Non-pigmented ciliary epithelial cell (primary cell): Measurements from ENCODE around the gene SAMHD1.
"Not testable (repeated sequence)": the region's sequence is repeated elsewhere in the genome, so short reads cannot be mapped to it uniquely, and the experiment has no call there.

Experiments
- DNase-seq: peaks from one replicate; pipeline ENCODE4 v3.0.0-alpha.2; 2010; ENCODE audit warnings: low read depth

Gene SAMHD1

DNA sequence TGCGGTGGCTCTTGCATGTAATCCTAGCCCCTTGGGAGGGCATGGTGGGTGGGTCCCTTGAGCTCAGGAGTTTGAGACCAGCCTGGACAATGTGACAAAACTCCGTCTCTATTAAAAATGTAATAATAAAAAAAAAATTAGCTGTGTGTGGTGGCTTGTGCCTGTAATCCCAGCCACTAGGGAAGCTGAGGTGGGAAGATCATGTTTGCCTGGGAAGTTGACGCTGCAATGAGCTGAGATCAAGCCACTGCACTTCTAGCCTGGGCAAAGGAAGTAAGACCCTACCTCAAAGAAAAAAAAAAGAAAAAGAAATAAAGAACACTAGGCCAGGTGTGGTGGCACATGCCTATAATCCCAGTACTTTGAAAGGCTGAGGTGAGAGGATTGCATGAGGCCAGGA lies 4.5 kb upstream of the SAMHD1 start:
- no peak for DNase-seq

DNA sequence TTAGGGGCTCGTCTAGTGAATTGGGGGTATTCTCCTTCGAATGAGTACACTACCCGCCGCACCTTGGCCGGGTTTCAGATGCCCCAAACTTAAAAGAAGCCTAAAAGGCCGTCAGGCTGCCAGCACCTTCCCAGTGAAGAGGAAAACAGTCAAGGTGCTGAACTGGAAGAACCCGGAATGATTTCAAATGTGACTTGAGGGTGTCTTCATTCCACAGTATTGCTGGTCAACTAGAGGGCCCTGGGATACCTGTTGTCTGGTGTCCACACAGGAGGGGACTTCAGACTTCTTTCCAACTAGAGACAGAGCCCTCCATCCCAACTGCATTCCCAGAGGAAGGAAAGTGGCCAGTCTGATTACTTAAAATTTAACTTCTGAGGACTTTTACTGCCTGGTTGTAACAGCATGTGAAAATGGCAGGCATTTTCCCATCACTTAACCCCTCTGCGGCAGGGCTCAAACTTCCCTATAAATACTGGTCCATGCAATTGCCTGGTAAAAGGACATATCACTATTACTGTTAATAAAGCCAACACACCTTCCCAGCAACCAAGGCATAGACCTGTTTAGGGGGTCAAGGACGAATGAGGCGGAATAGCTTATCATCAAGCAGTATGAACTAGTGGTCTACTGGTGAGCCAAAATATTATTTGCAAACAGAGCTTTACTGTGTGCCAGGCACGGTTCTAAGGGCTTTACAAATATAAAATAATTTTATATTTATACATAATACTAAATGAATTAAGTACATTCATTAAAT lies 651 bp upstream of the SAMHD1 start:
- no peak for DNase-seq

DNA sequence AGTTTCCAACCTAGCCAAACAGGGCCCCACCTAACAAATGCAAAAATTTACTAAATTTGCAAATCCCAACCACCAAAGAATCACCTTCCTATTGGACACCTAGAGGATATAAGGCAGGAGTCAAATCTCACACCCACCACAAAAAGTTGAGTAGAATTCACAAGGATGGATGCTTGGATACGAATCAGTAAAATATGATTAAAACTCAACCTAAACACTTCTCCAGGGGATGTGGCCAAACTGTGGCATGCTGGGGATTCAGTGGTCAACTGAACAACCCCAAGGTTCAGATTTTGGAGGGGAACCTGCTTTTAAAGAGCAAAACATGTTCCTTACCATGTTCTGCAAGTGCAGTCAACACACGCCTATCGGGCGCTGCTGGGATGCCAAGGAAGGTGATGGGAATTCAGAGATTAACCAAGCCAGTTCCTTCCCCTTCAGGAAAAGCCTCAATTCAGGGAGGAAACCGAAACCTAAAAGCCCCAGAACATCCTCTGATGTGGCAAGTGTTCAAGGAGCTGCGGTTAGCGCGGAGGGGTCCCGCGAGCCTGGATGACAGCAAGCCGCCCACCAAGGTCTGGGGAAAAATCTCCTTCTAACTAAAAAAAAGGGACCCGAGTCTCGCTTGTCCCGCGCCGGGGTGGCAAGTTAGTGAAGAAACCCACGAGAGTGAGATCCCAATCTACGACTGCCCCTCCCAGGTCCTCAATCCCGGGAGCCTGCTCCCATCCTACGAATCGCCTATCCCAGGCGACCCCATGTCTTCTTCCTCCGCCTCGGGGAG lies 902 bp downstream of the SAMHD1 start:
- DNase-seq: no peak

DNA sequence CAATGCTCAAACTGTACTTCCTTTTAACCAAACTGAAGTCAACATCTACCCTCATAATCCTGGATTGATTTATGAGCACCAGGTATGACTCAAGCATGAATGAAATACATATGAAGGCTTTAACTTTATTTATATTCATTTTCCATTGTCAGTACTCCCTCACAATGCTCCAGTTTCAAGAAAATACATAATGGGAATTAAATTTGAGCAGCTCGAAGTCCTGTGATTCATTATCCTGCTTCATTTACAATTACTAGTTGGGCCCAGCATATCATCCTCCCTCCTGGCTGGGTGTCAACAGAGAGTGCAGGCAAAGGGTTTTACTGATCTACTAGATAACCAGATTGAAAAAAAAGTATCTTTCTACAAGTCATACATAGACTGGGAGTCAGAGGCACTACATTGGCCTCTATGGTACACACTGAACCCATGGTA lies 10.1 kb downstream of the SAMHD1 start:
- no peak for DNase-seq

DNA sequence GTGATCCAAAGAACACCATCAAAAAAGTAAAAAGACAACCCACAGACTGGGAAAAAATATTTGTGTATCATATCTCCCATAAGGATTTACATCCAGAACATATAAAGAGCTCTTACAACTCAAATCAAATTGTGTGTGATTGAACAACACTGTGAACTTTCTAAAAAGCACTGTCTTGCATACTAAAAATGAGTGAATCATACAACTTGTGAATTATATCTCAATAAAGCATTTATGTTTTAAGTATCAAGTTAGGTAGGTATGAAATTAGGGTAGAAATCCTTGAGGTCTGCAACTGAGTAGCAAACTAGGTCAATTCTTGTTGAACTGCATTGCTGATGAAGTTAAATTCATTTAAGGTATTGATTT lies 14.1 kb downstream of the SAMHD1 start:
- DNase-seq: no peak

DNA sequence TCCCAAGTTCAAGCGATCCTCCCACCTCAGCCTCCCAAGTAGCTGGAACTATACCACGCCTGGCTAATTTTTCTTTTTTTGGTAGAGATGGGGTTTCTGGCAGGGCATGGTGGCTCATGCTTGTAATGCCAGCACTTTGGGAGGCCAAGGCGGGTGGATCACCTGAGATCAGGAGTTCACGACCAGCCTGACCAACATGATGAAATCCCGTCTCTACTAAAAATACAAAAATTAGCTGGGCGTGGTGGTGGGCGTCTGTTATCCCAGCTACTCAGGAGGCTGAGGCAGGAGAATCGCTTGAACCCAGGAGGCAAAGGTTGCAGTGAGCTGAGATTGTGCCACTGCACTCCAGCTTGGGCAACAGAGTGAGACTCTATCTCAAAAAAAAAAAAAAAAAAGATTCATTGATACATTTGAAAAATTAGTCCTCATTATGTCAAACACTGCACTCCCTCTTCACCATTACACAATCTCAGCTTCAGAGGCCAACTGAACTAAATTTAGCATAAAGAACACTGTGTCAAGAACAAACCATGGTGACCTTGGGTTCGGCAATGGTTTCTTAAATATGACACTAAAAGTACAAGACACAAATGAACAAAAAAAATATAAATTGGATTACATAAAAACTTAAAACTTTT lies 14.6 kb downstream of the SAMHD1 start:
- not testable (repeated sequence) for DNase-seq

DNA sequence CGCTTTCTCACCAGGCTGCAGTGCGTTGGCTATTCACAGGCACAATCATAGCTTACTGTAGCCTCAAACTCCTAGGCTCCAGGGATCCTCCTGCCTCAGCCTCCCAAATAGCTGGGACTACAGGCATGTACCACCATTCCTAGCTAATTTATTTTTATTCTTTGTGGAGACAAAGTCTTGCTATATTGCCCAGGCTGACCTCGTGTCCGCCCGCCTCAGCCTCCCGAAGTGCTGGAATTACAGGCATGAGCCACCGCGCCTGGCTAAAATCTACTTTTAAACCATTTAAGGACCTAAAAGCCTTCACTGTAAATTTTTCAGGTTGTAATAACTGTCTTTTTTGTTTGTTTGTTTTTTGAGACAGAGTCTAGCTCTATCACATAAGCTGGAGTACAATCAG lies 15.2 kb downstream of the SAMHD1 start:
- no peak for DNase-seq

DNA sequence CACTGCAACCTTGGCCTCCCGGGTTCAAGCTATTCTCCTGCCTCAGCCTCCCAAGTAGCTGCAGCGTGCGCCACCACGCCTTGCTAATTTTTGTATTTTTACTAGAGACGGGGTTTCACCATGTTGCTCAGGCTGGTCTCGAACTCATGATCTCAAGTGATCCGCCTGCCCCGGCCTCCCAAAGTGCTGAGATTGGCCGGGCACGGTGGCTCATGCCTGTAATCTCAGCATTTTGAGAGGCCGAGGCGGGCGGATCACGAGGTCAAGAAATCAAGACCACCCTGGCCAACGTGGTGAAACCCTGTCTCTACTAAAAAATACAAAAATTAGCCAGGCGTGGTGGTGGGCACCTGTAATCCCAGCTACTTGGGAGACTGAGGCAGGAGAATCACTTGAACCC lies 17.9 kb downstream of the SAMHD1 start:
- DNase-seq: not testable (repeated sequence)

DNA sequence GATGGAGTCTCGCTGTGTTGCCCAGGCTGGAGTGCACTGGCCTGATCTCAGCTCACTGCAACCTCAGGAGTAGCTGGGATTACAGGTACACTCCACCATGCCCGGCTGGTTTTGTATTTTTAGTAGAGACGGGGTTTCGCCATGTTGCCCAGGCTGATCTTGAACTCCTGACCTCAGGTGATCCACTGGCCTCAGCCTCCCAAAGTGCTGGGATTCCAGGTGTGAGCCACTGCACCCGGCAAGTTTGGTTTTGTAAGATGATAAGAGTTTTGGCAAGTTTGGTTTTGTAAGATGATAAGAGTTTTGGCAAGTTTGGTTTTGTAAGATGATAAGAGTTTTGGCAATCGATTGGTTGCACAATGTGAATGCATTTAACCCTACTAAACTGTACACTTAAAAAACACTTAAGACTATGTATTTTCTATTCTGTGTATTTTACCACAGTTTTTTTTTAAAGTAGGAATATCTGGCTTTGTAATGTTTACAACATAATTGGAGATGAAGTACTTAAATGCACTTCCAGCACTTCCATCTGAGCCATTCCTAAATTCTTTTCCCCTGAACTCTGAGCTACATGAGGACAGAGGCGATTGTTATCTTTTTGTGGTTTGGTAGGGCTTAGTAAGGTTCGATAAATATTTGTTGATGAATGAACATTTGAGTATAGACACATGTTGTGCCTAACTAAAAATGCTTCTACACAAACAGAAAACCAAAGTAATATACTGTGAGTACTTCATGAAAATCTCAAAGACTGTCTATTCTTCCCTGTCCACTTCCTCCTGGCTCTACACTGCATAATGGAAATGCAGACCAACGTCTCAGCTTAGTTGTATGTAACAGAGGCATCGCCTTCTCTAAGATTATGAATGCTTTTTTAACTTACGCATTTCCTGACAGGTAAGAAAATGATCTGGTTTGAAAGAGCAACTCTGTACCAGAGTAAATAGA lies 18.8 kb downstream of the SAMHD1 start:
- no peak for DNase-seq

DNA sequence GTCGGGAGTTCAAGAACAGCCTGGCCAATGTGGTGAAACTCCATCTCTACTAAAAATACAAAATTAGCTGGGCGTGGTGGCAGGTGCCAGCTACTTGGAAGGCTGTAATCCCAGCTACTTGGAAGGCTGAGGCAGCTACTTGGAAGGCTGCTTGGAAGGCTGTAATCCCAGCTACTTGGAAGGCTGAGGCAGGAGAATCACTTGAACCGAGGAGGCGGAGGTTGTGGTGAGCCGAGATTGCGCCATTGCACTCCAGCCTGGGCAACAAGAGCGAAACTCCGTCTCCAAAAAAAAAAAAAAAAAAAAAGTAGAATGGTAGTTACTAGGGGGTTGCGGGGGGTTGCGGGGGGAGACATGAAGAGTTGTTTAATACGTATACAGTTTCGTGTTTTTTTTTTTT lies 19.4 kb downstream of the SAMHD1 start:
- not testable (repeated sequence) for DNase-seq

DNA sequence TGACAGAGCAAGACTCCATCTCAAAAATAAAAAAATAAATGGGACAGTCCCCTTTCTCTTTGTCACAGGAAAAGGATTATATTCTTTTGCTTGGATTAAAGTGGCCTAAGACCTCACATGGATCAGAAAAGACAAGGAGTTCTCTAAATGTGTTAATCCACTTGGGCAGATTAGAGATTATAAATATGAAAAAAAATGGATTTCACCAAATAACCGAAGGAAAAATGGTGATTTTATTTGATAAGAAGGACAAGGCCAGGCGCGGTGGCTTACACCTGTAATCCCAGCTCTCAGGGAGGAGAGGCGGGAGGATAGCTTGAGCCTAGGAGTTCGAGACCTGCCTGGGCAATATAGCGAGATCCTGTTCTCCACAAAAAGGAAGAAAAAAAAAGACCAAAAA lies 21.8 kb downstream of the SAMHD1 start:
- no peak for DNase-seq

DNA sequence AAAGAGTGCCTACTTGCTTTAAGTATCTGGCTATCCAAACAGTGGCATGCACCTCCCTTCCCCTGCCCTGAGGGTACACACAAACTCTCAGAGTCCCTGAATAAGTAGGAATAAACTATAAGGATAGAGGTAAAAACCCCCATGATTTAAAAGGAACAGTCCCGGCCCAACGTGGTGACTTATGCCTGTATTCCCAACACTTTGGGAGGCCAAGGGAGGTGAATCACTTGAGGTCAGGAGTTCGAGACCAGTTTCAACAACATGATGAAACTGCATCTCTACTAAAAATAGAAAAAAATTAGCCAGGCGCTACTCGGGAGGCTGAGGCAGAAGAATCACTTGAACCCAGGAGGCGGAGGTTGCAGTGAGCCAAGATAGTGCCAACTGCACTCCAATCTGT lies 22.2 kb downstream of the SAMHD1 start:
- no peak for DNase-seq

DNA sequence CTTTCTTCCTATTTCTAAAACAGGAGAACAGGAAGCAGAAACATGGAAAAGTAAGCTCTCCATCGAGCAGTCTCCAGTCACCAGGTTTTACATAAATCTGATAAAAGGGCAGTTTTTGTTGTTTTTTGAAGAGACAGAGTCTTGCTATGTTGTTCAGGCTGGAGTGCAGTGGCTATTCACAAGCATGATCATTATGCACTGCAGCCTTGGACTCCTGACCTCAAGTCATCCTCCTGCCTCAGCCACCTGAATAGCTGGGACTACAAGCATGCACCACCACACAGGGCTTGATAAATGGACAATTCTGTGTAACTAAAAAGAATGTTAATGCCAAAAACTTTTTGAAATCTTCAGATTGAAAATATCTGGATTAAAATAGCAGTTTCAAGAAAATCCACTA lies 23.8 kb downstream of the SAMHD1 start:
- DNase-seq: no peak

DNA sequence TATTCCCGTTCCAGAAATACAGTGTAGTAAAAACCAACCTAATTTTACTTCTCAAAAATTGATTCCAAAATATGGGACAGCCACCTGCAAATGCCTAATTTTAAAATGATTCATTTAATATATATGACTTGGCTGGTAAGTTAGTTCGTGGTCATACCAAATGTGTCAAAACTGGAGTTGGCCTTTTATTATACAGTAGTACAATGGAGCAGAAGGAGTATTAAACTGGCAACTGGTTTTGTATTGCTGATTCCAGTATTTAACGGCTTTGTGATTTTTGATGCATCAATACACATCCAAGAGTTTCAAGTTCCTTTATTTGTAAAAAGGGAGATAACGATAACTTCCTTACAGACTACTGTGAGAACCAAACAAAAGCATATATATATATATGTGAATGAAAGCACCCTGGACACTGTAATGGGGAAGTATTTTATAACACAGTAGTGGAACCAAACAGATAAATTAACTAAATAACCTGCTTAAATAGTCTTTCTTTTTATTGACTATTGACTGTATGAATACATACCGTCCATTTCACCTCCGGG lies 24.8 kb downstream of the SAMHD1 start:
- no peak for DNase-seq

DNA sequence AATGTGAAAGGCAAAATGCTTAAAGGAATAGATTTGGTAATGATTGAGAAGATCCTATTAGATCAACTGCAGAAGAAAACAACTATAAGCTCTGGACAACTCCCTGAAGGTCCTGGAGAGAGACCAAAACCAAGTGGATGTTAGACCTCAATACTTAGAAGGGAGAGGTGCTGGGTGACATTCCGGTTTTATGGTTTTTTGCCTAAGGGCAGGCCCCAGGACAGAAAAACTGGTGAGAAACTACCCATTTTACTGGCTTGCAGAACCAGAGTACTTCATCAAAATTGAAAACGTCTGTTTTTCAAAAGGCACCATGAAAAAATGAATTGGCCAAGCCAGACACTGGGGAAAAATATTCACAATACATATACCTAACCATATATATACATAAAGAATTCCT lies 26.3 kb downstream of the SAMHD1 start:
- no peak for DNase-seq

DNA sequence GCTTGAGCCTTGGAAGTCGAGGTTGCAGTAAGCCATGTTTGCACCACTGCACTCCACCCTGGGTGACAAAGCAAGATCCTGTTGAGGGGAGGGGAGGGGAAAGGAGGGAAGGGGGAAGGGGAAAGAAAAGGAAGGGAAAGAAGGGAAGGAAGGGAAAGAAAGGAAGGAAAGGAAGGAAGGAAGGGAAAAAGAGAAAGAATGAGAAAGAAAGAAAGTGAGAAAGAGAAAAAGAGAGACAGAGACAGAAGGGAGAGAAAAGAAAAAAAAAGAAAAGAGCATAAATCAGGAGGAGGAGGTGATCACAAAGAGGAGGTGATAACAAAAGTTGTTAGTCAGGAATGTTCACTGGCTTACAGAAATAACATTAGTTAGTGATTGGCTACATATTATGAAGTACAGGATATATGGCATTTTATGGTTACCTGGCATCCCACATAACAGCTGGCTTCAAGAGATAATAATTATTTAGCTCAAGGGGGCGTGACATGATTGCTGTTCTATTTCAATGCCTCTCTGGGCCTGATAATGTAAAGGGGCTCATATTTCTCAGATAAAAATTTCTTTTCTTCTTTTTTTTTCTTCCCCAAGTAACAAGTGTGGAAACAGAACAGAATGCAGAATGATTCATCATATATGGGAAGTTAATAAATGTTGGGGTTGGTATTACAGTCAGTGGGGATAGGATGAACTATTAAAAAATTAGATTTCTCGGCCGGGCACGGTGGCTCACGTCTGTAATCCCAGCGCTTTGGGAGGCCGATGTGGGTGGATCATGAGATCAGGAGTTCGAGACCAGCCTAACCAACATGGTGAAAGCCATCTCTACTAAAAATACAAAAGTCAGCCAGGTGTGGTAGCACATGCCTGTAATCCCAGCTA lies 27.1 kb downstream of the SAMHD1 start:
- no peak for DNase-seq

DNA sequence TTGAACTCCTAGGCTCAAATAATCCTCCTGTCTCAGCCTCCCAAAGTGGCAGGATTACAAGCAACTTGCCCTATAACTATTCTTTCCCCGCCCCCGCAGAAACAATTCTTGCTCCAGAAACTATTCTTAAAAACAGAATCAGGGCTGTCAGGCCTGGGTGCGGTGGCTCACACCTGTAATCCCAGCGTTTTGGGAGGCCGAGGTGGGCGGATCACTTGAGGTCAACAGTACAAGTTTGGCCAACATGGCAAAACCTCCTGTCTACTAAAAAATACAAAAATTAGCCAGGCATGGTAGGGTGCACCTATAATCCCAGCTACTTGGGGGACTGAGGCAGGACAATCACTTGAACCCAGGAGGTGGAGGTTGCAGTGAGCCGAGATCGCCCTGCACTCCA lies 31.2 kb downstream of the SAMHD1 start:
- DNase-seq: no peak

DNA sequence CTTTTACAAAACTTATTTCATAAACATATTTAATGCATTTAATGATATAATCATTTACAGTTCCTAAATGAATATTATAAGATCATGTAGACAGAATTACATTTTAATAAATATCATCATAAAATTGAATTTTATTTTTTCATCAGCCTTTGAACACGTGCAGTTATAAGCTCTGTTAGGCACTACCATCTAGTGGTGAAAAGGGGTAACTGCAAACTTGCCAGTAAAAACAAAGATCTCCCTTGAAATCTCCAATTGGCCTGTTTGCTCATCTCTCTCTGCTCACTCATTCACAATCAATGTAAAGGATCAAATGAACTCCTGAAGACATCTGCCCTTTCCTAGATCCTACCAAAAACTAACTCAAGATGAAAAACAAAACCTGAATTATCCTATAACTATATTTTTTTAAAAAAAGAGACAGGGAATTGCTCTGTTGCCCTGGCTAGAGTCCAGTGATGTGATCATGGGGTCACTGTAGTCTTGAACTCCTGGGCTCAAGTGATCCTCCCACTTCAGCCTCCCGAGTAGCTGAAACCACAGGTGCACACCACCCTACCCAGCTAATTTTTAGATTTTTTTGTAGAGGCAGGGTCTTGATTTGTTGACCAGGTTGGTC lies 31.7 kb downstream of the SAMHD1 start:
- DNase-seq: peak; percentile 30

DNA sequence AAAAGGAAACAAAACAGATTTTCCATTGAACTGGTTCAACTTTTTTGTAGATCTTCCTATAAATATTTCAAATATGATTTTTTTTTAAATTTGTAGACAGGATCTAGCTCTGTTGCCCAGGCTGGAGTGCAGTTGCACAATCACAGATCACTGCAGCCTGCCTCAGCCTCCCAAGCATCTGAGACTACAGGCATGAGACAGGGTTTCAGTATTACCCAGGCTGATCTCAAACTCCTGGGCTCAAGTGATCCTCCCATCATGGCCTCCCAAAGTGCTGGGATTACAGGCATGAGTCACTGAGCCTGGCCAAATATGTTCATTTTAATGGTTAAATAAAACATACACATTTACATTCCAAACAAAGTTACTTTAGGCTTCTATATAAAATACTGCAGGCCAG lies 33.6 kb downstream of the SAMHD1 start:
- no peak for DNase-seq

DNA sequence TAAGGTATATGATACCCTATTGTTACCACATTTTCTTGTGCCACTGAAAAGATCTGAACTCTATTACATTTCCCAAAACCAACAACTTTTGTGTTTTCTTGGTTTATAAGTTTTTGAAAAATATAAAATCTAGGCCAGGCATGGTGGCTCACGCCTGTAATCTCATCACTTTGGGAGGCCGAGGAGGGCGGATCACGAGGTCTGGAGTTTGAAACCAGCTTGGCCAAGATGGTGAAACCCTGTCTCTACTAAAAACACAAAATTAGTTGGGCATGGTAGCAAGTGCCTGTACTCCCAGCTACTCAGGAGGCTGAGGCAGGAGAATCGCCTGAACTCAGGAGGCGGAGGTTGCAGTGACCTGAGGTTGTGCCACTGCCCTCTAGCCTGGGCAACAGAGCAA lies 34.3 kb downstream of the SAMHD1 start:
- no peak for DNase-seq
